ENCODE data around the gene BLID. TPM values are rescaled to one million over a fixed set of nuclear protein-coding genes. Genes with fewer than 3 reads are reported as not detected.

The BLID gene
- total and polyA plus RNA-seq, 4 donors = 0.25 to 4.5 TPM; not detected in 2

DNA sequence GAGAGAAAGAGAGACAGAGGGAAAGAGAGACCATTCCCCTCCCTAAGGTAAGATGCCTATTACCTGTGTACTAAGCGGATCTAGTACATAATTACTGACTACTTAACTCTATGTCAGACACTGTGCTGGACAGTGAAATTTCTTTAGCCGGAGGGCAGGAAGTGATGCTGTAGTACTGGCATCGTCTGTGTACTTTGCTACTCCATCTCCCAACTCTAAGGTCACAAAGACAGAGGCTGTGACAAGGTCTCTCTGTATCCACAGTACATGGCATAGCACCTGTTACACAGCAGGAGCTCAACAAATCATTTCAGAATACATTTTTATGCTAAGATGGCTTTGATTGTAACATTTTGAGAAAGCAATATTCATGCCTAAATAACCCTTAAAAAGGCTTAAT lies 9.0 kb downstream of the BLID start:
- TF ChIP-seq, protein P1, sequence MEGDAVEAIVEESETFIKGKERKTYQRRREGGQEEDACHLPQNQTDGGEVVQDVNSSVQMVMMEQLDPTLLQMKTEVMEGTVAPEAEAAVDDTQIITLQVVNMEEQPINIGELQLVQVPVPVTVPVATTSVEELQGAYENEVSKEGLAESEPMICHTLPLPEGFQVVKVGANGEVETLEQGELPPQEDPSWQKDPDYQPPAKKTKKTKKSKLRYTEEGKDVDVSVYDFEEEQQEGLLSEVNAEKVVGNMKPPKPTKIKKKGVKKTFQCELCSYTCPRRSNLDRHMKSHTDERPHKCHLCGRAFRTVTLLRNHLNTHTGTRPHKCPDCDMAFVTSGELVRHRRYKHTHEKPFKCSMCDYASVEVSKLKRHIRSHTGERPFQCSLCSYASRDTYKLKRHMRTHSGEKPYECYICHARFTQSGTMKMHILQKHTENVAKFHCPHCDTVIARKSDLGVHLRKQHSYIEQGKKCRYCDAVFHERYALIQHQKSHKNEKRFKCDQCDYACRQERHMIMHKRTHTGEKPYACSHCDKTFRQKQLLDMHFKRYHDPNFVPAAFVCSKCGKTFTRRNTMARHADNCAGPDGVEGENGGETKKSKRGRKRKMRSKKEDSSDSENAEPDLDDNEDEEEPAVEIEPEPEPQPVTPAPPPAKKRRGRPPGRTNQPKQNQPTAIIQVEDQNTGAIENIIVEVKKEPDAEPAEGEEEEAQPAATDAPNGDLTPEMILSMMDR (IDR thresholded peaks at IDR 0.05; ENCODE audit: control extremely low read depth, extremely low read depth) = no peak
- peaks cover 0 to 4% (median 3%) of the 10 kb centered on the region in 5 donors for H3K4me1 ChIP-seq (ENCODE audit: control insufficient read depth in 5 of 5, insufficient read depth in 5 of 5, low read length in 5 of 5)

DNA sequence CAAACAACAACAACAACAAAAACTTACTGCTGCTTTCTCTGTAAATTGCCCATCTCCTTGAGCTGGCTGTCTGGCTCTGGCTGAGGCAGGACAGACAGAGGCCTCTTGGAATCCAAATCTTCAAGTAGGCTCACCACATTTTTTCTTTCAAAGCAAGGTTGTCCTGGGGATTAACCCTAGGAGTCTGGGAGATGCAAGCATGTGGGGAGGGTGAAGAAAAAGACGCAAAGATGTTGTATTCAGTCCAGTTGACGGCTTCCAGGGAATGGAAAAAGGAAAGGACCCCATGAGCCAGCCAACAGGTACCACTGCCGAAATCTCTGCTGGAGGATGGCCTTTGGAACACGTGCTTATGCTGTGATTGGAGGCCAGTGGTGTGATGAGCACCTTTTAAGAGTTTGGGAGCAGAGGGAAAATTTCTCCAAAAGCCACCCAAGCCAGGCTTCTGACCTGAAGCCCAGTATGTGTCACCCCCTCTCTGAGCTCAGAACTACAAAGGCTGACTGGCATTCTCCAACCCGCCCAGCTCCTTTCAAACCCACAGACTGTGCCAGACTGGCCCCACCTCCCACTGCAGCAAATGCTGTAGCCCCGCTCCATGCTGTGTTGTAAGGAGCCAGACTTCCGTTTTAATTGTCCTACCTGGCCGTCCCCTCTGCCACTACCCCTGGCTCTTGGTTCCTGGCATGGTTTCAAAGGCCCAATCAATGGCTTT lies 10.8 kb downstream of the BLID start:
- Histone ChIP-seq H3K27ac (ENCODE audit: low read depth in 1 of 2, low read length in 1 of 2) (no peak overlapping the region), H3K27me3 (ENCODE audit: control insufficient read depth in 3 of 3, insufficient read depth in 3 of 3, low read length in 2 of 3) (no peaks in the 10 kb centered on the region)
- no peak for ATAC-seq (ENCODE audit: insufficient read depth, low FRiP score)

More for the DNA sequence above, 9.0 kb downstream of the BLID start:
- Histone ChIP-seq H3K27ac (ENCODE audit: low read depth in 1 of 2, low read length in 1 of 2) (no peak overlapping the region), H3K4me3 (no peak overlapping the region), H3K27me3 (ENCODE audit: control insufficient read depth in 3 of 3, insufficient read depth in 3 of 3, low read length in 2 of 3) (no peaks in the 10 kb centered on the region), H3K9me3 (ENCODE audit: control insufficient read depth in 4 of 4, insufficient read depth in 3 of 4, low read length in 3 of 4) (no peaks in the 10 kb centered on the region), H3K9ac (ENCODE audit: insufficient read depth in 1 of 2, low read length in 2 of 2) (no peak overlapping the region), H3K36me3 (ENCODE audit: control insufficient read depth in 4 of 4, insufficient read depth in 4 of 4, low read length in 4 of 4) (no peaks in the 10 kb centered on the region)
- DNase-seq = no peak
- ATAC-seq (ENCODE audit: insufficient read depth, low FRiP score) = no peak
- 63 to 77% methylated on average over 3 of the region's 3 CpGs for WGBS, 2 donors

DNA sequence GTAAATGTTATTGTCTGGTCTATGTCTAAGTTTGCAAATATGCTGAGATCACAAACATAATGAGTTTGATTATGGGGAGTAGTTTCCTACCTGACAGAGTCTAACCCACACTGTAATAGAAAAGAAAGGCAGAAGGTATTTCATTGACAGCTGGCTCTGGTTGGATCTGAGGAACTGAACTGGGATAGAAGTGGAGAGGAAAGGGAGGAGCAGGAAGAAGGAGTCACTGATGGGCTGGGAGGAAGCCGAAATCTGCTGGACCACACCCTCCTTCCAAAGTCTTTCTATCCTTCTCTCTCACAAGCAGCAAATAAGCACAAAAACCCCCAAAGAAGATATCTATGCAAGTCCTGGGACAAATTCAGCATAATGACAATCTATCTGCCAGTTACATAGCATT lies 11.7 kb downstream of the BLID start:
- WGBS, 2 donors = 57% methylated on average over 1 of the region's 1 CpG
- Histone ChIP-seq H3K36me3 (ENCODE audit: control insufficient read depth in 4 of 4, insufficient read depth in 4 of 4, low read length in 4 of 4) (no peaks in the 10 kb centered on the region), H3K27ac (ENCODE audit: low read depth in 1 of 2, low read length in 1 of 2) (no peak overlapping the region), H3K9me3 (ENCODE audit: control insufficient read depth in 4 of 4, insufficient read depth in 3 of 4, low read length in 3 of 4) (no peaks in the 10 kb centered on the region), H3K4me3 (no peak overlapping the region), H3K4me1 (ENCODE audit: control insufficient read depth in 5 of 5, insufficient read depth in 5 of 5, low read length in 5 of 5) (peaks cover 0 to 26% (median 3%) of the 10 kb centered on the region in 5 donors), H3K9ac (ENCODE audit: insufficient read depth in 1 of 2, low read length in 2 of 2) (no peak overlapping the region), H3K27me3 (ENCODE audit: control insufficient read depth in 3 of 3, insufficient read depth in 3 of 3, low read length in 2 of 3) (peaks cover 0 to 5% (median 0%) of the 10 kb centered on the region in 3 donors)
- TF ChIP-seq, protein P1 (IDR thresholded peaks at IDR 0.05; ENCODE audit: control extremely low read depth, extremely low read depth) = no peak
- DNase-seq (no peak), ATAC-seq (ENCODE audit: insufficient read depth, low FRiP score) (no peak)

More for the DNA sequence above, 10.8 kb downstream of the BLID start:
- H3K36me3 ChIP-seq (ENCODE audit: control insufficient read depth in 4 of 4, insufficient read depth in 4 of 4, low read length in 4 of 4) = no peaks in the 10 kb centered on the region
- WGBS, 2 donors = 86 to 87% methylated on average over 8 of the region's 8 CpGs
- H3K9me3 ChIP-seq (ENCODE audit: control insufficient read depth in 4 of 4, insufficient read depth in 3 of 4, low read length in 3 of 4) = no peaks in the 10 kb centered on the region
- DNase-seq = no peak
- H3K4me1 ChIP-seq (ENCODE audit: control insufficient read depth in 5 of 5, insufficient read depth in 5 of 5, low read length in 5 of 5) = peaks cover 0 to 17% (median 3%) of the 10 kb centered on the region in 5 donors
- no peak overlapping the region for H3K4me3 ChIP-seq
- TF ChIP-seq, protein P1 (IDR thresholded peaks at IDR 0.05; ENCODE audit: control extremely low read depth, extremely low read depth) = no peak
- no peak overlapping the region for H3K9ac ChIP-seq (ENCODE audit: insufficient read depth in 1 of 2, low read length in 2 of 2)
